ENCODE data around the gene TMEM151A. TPM values are rescaled to one million over a fixed set of nuclear protein-coding genes. Genes with fewer than 3 reads are reported as not detected.

Gene TMEM151A
- total RNA-seq, 1 donor from 2014 or later, result not detected

DNA sequence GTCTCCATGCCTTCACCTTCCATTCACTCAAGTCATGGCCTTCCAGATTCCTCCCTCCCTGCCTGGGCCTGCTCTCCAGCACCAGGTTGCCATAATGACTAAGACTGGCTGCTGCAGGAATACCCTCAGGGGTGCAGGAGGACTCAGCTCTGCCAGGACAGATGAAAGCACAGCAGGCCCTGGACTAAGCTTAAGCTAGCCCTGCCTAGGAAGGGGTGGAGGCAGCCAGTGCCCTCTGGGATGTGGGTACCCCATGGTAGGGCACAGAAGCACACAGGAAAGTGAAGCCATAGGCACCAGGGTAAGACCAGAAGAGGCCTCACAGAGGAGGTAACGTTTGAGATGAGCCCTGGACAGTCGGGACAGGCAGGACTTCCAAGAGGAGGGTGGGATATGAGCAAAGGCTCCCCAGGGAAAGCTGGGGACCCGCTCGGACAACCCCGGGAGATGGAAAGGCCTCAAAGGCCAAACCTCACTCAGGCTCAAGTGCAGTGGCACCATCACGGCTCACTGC lies 47.5 kb downstream of the TMEM151A start:
- Histone ChIP-seq H3K9me3 (replicated peaks) (no peaks in the 10 kb centered on the region), H3K27ac (replicated peaks) (no peak overlapping the region), H3K27me3 (ENCODE audit: low read depth) (no peaks in the 10 kb centered on the region), H3K36me3 (peaks cover 58% of the 10 kb centered on the region), H3K4me1 (peaks cover 42% of the 10 kb centered on the region), H3K4me3 (no peak overlapping the region)
- TF ChIP-seq, protein P1, sequence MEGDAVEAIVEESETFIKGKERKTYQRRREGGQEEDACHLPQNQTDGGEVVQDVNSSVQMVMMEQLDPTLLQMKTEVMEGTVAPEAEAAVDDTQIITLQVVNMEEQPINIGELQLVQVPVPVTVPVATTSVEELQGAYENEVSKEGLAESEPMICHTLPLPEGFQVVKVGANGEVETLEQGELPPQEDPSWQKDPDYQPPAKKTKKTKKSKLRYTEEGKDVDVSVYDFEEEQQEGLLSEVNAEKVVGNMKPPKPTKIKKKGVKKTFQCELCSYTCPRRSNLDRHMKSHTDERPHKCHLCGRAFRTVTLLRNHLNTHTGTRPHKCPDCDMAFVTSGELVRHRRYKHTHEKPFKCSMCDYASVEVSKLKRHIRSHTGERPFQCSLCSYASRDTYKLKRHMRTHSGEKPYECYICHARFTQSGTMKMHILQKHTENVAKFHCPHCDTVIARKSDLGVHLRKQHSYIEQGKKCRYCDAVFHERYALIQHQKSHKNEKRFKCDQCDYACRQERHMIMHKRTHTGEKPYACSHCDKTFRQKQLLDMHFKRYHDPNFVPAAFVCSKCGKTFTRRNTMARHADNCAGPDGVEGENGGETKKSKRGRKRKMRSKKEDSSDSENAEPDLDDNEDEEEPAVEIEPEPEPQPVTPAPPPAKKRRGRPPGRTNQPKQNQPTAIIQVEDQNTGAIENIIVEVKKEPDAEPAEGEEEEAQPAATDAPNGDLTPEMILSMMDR (IDR thresholded peaks at IDR 0.05; ENCODE audit: borderline replicate concordance), result no peak
- intact Hi-C loops (cut with micrococcal nuclease), result no loop called here
- no peak for DNase-seq

DNA sequence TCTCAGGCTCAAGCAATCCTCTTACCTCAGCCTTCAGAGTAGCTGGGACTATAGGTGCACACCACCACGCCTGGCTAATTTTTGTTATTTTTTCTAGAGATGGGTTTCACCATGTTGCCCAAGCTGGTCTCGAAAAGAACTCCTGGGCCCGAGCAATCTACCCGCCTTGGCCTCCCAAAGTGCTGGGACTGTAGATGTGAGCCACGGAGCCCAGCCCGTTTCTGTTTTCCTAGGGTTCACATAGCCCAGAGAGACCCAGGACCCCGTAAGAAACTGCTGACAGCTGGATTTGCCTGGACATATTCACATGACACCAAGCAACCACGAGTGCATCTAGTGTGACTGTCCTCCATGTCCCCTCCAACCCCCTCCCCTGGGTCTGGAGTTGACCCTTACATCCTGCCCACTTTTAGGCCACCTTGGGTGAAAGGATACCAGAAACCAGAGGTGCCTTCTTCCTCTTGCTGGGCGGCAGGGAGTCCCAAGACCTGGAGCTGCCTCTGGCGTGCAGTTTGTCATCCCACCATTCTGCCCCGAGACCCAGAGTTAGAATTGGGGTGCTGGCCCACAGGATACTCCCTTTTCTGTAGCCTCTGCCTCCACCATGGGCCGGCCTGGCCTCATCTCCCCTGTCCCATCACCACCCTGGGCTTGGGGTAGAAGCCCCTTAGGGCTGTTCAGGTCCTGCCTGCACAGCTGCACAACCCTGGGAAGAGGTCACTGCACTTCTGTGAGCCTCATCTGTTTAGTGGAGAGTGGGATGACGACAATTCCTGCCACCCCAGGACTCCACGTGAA lies 48.2 kb downstream of the TMEM151A start:
- H3K27ac ChIP-seq (replicated peaks), result no peak overlapping the region
- H3K9me3 ChIP-seq (replicated peaks), result no peaks in the 10 kb centered on the region
- H3K36me3 ChIP-seq, result peaks cover 58% of the 10 kb centered on the region
- H3K4me3 ChIP-seq, result no peak overlapping the region
- H3K27me3 ChIP-seq (ENCODE audit: low read depth), result no peaks in the 10 kb centered on the region
- intact Hi-C loops (cut with micrococcal nuclease), result no loop called here
- peaks cover 45% of the 10 kb centered on the region for H3K4me1 ChIP-seq
- no peak for DNase-seq
- TF ChIP-seq, protein P1 (IDR thresholded peaks at IDR 0.05; ENCODE audit: borderline replicate concordance), result no peak

DNA sequence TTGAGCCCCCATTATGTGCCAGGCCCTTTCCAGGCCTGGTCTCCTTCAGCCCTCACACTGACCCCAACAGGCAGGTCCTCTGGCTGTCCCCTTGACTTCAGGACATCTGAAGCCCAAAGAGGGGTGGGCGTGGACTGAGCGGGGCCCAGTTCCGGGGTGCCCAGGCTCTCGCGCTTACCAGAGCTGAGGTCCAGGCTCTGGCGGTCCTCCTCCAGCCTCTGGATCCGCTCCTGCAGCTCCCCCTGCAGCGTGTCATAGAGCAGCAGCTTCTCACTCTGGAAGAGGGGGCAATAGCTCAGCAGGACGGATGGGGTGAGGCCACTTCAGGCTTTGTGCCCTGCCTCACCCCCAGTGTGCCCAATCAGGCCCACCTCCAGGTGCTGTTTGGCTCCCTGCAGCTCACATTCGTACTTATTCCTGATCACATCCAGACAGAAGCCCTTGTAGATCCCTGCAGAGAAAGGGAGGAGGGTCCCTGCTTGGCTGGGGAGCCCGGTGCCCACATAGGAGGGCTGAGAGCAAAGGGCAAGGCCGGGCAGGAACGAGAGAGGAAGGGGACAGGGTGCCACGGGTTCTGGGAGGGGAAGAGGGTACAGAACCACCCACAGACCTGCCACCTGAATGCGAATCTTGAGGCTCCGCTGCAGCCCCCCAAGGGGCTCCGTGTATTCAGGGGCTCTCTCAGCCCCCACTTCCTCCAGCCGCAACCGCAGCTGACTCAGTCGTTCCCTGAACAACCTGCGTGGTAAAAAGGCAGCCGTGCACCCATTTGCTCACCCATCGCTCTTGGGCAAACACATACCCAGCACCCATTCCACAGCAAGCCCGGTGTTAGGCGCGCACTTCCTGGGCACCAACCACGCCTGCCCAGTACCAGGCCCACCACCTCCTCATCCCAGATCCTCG lies 49.2 kb downstream of the TMEM151A start:
- DNase-seq, result no peak
- H3K27me3 ChIP-seq (ENCODE audit: low read depth), result no peaks in the 10 kb centered on the region
- no peaks in the 10 kb centered on the region for H3K9me3 ChIP-seq (replicated peaks)
- intact Hi-C loops (cut with micrococcal nuclease), result no loop called here
- no peak overlapping the region for H3K27ac ChIP-seq (replicated peaks)
- peaks cover 43% of the 10 kb centered on the region for H3K4me1 ChIP-seq
- peaks cover 58% of the 10 kb centered on the region for H3K36me3 ChIP-seq
- TF ChIP-seq, protein P1 (IDR thresholded peaks at IDR 0.05; ENCODE audit: borderline replicate concordance), result no peak
- no peak overlapping the region for H3K4me3 ChIP-seq

DNA sequence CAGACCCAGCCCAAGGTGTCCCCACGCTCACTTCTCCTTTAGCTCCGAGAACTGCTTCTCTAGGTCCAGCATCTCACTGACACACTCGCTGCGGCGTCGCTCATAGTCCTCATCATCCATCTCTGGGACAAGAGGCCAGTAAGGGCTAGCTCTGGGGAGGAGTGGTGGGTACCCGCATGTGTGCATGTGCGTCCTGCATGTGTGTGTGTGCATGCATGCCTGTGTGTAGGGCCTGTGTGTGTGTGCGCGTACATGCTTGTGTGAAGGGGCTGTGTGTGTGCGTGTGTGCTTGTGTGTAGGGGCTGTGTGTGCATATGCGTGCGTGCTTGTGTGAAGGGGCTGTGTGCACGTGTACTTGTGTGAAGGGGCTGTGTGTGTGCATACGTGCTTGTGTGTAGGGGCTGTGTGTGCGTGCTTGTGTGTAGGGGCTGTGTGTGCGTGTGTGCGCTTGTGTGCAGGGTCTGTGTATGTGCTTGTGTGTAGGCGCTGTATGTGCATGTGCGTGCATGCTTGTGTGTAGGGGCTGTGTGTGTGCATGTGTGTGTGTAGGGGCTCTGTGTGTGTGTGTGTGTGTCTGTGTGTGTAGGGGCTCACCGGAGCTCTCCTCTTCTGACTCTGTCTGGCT lies 49.9 kb downstream of the TMEM151A start:
- Histone ChIP-seq H3K4me1 (peaks cover 43% of the 10 kb centered on the region), H3K9me3 (replicated peaks) (no peaks in the 10 kb centered on the region), H3K27me3 (ENCODE audit: low read depth) (no peaks in the 10 kb centered on the region), H3K36me3 (peaks cover 58% of the 10 kb centered on the region), H3K4me3 (no peak overlapping the region), H3K27ac (replicated peaks) (no peak overlapping the region)
- TF ChIP-seq, protein P1 (IDR thresholded peaks at IDR 0.05; ENCODE audit: borderline replicate concordance), result no peak
- DNase-seq, result no peak
- intact Hi-C loops (cut with micrococcal nuclease), result no loop called here

DNA sequence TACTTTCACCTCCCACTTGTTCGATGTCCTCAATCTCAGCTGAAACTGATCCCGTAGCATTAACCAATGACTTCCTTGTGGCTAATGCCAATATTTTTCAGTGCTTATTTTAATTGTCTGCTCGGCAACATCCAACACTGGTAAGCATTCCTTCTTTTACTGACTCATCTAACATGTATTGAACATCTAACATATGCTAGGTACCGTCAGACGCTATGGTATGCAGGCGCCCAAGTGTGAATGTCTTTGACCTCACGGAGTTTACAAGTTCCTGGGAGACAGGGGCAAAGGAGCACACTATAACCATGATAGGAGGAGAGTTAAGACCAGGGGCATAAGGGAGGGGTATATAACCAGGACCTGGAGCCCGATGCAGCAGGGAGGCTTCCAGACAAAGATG lies 51.5 kb downstream of the TMEM151A start:
- Histone ChIP-seq H3K27ac (replicated peaks) (no peak overlapping the region), H3K4me1 (peaks cover 51% of the 10 kb centered on the region), H3K4me3 (no peak overlapping the region), H3K36me3 (peaks cover 47% of the 10 kb centered on the region), H3K9me3 (replicated peaks) (no peaks in the 10 kb centered on the region), H3K27me3 (ENCODE audit: low read depth) (no peaks in the 10 kb centered on the region)
- intact Hi-C loops (cut with micrococcal nuclease), result no loop called here
- TF ChIP-seq, protein P1 (IDR thresholded peaks at IDR 0.05; ENCODE audit: borderline replicate concordance), result no peak
- DNase-seq, result no peak

All from left ventricle myocardium inferior (tissue), 1 donor.